HCT116 (cell line): ENCODE data around the gene SH3TC2. TPM values are rescaled to one million over a fixed set of nuclear protein-coding genes. Genes with fewer than 3 reads are reported as not detected.

Source experiments
- ATAC-seq: fragments of 200-7000 bp; cut with Tn5 transposase; 2 replicates; pipeline ENCODE4 v1.9.1; 2020; ENCODE audit warnings: mild to moderate bottlenecking, moderate library complexity
- BruUV-seq: library from RNA; stranded (reverse); fragments of 400-500 nt; replicated peaks from 2 replicates; lab custom pipeline; 2021; lab: Mats Ljungman, UMichigan
- CTCF ChIA-PET: fragments of 300-600 bp; sonication (Branson Sonifier 250); formaldehyde crosslinking; loops from one replicate; lab custom pipeline; 2021; ENCODE audit warnings: antibody characterized with exemption; lab: Charles Lee
- POLR2A ChIA-PET: fragments of 300-600, 350-600 bp; sonication (Branson Sonifier 250); formaldehyde crosslinking; loops from one replicate; lab custom pipeline; 2021; ENCODE audit warnings: antibody characterized with exemption; lab: Charles Lee
- RAD21 ChIA-PET, 2 experiments: fragments of 300-600 bp; sonication (Branson Sonifier 250); formaldehyde crosslinking; loops; one replicate each; lab custom pipeline; 2023; ENCODE audit warnings: low total read pairs in 2 of 2; ENCODE audit not compliant: uncharacterized antibody in 2 of 2, unreplicated experiment in 2 of 2, low non-redundant PET in 1 of 2; lab: Charles Lee
- DNase-seq: peaks from one replicate; pipeline ENCODE4 v3.0.0-alpha.2; 2010; ENCODE audit warnings: low read depth, low spot score
- H2AFZ ChIP-seq: fragments of 200-600 bp; shearing (Covaris generic), sonication (generic); 2 replicates; pipeline ENCODE4 v1.6.1; 2017; ENCODE audit warnings: low read depth, mixed run types, mixed read lengths, antibody characterized with exemption, low read length; ENCODE audit not compliant: poor library complexity, severe bottlenecking
- H3K27ac ChIP-seq: 2 replicates; pipeline ENCODE4 v1.5.1; 2012; ENCODE audit warnings: low read depth, low read length
- H3K27me3 ChIP-seq: fragments of 200-600 bp; sonication (generic); 2 replicates; pipeline ENCODE4 v1.6.1; 2016; ENCODE audit warnings: mixed run types, low read length, mixed read lengths; ENCODE audit not compliant: insufficient read depth
- H3K36me3 ChIP-seq, 2 experiments: fragments of 200-500 bp in 1 of 2; fragments of 200-600 bp in 1 of 2; sonication (Bioruptor generic) in 1 of 2; sonication (generic) in 1 of 2; 2 replicates each; pipeline versions ENCODE4 v1.5.1 to v1.6.1; 2014 to 2016; ENCODE audit warnings: low read length in 2 of 2, inconsistent platforms in 1 of 2, mixed read lengths in 1 of 2, mixed run types in 1 of 2; ENCODE audit not compliant: insufficient read depth in 2 of 2, control insufficient read depth in 1 of 2
- H3K4me1 ChIP-seq, 2 experiments: fragments of 200-600 bp in 1 of 2; sonication (generic) in 1 of 2; 2 replicates each; pipeline versions ENCODE4 v1.5.1 to v1.6.1; 2012 to 2017; ENCODE audit warnings: low read length in 2 of 2, inconsistent platforms in 1 of 2, mild to moderate bottlenecking in 1 of 2, mixed read lengths in 1 of 2, mixed run types in 1 of 2, moderate library complexity in 1 of 2; ENCODE audit not compliant: insufficient read depth in 2 of 2, control insufficient read depth in 1 of 2
- H3K4me2 ChIP-seq: fragments of 200-600 bp; sonication (generic); 2 replicates; pipeline ENCODE4 v1.6.1; 2017; ENCODE audit warnings: mixed run types, low read length, mixed read lengths
- H3K4me3 ChIP-seq, 2 experiments: fragments of 200-600 bp in 1 of 2; sonication (generic) in 1 of 2; replicated peaks in 1 of 2; 2 replicates each; pipeline ENCODE4 v1.5.1; 2011 to 2016; ENCODE audit warnings: low read length in 2 of 2, control low read depth in 1 of 2, low read depth in 1 of 2, mild to moderate bottlenecking in 1 of 2, mixed read lengths in 1 of 2, mixed run types in 1 of 2
- H3K79me2 ChIP-seq: fragments of 200-600 bp; sonication (generic); 2 replicates; pipeline ENCODE4 v1.6.1; 2017; ENCODE audit warnings: mild to moderate bottlenecking, mixed run types, low read length, moderate library complexity, mixed read lengths; ENCODE audit not compliant: insufficient read depth
- H3K9ac ChIP-seq: fragments of 200-600 bp; sonication (generic); 2 replicates; pipeline ENCODE4 v1.6.1; 2016; ENCODE audit warnings: low read length, mixed read lengths
- H3K9me2 ChIP-seq: fragments of 200-600 bp; sonication (generic), shearing (Covaris generic); 2 replicates; pipeline ENCODE4 v1.6.1; 2017; ENCODE audit warnings: mixed run types, mild to moderate bottlenecking, moderate library complexity; ENCODE audit not compliant: insufficient read depth
- H3K9me3 ChIP-seq, 2 experiments: fragments of 200-500 bp in 1 of 2; fragments of 200-600 bp in 1 of 2; sonication (Bioruptor generic) in 1 of 2; sonication (generic) in 1 of 2; 2 replicates each; pipeline ENCODE4 v1.6.1; 2014 to 2017; ENCODE audit warnings: low read length in 2 of 2, mixed read lengths in 2 of 2, inconsistent platforms in 1 of 2, low read depth in 1 of 2, mild to moderate bottlenecking in 1 of 2, mixed run types in 1 of 2, moderate library complexity in 1 of 2; ENCODE audit not compliant: control insufficient read depth in 1 of 2, insufficient read depth in 1 of 2
- H4K20me1 ChIP-seq: fragments of 200-600 bp; sonication (generic), shearing (Covaris generic); 2 replicates; pipeline ENCODE4 v1.6.1; 2017; ENCODE audit warnings: mixed run types, mild to moderate bottlenecking, moderate library complexity; ENCODE audit not compliant: insufficient read depth
- ATF3 ChIP-seq: IDR thresholded peaks from 2 replicates; pipeline ENCODE4 v1.6.1; 2012
- CBX3 ChIP-seq: IDR thresholded peaks from 2 replicates; pipeline ENCODE4 v1.6.1; 2012; ENCODE audit warnings: low read depth
- CEBPB ChIP-seq: IDR thresholded peaks from 2 replicates; pipeline ENCODE4 v1.6.1; 2012; ENCODE audit warnings: low read depth
- CTCF ChIP-seq, 3 experiments: fragments of 200-600 bp in 1 of 3; sonication (generic) in 1 of 3; IDR thresholded peaks in 2 of 3; conservative IDR thresholded peaks in 1 of 3; 2 replicates each; pipeline ENCODE4 v1.5.1; 2012 to 2017; ENCODE audit warnings: low read depth in 2 of 3, low read length in 2 of 3, antibody characterized with exemption in 1 of 3, borderline replicate concordance in 1 of 3, control low read depth in 1 of 3, mild to moderate bottlenecking in 1 of 3, mixed read lengths in 1 of 3, mixed run types in 1 of 3, moderate library complexity in 1 of 3; ENCODE audit not compliant: insufficient read depth in 1 of 3
- EGR1 ChIP-seq: IDR thresholded peaks from 2 replicates; pipeline ENCODE4 v1.6.1; 2012; ENCODE audit warnings: low read depth
- EZH2 ChIP-seq: fragments of 200-600 bp; sonication (generic); IDR thresholded peaks from 2 replicates; pipeline ENCODE4 v1.6.1; 2017; ENCODE audit warnings: antibody characterized with exemption, mixed run types
- EZH2phosphoT487 ChIP-seq: fragments of 200-600 bp; IDR thresholded peaks from 2 replicates; pipeline ENCODE4 v1.6.1; 2018; ENCODE audit warnings: antibody characterized with exemption, borderline replicate concordance
- FOSL1 ChIP-seq: IDR thresholded peaks from 2 replicates; pipeline ENCODE4 v1.6.1; 2012; ENCODE audit warnings: low read depth
- JUND ChIP-seq: IDR thresholded peaks from 2 replicates; pipeline ENCODE4 v1.6.1; 2012
- POLR2AphosphoS5 ChIP-seq: IDR thresholded peaks from 2 replicates; pipeline ENCODE4 v1.6.1; 2011; ENCODE audit warnings: mild to moderate bottlenecking, low read depth, low read length, moderate library complexity
- RAD21 ChIP-seq: IDR thresholded peaks from 2 replicates; pipeline ENCODE4 v1.6.1; 2012; ENCODE audit warnings: low read depth, mild to moderate bottlenecking
- SIN3A ChIP-seq: IDR thresholded peaks from 2 replicates; pipeline ENCODE4 v1.6.1; 2012; ENCODE audit warnings: low read depth
- SP1 ChIP-seq: IDR thresholded peaks from 2 replicates; pipeline ENCODE4 v1.6.1; 2012; ENCODE audit warnings: low read depth
- SRF ChIP-seq: IDR thresholded peaks from 2 replicates; pipeline ENCODE4 v1.6.1; 2012; ENCODE audit warnings: low read depth
- TCF7L2 ChIP-seq: IDR thresholded peaks from 2 replicates; pipeline ENCODE4 v1.7.0; 2011; ENCODE audit warnings: borderline replicate concordance, inconsistent platforms; ENCODE audit not compliant: insufficient read depth, insufficient read length; ENCODE audit errors: extremely low read depth
- YY1 ChIP-seq: IDR thresholded peaks from 2 replicates; pipeline ENCODE4 v1.6.1; 2011; ENCODE audit warnings: low read length, low read depth, moderate library complexity, mild to moderate bottlenecking; ENCODE audit not compliant: insufficient replicate concordance; ENCODE audit errors: extremely low read depth
- ZBTB33 ChIP-seq: IDR thresholded peaks from 2 replicates; pipeline ENCODE4 v1.6.1; 2011; ENCODE audit warnings: mild to moderate bottlenecking, low read length, moderate library complexity; ENCODE audit not compliant: insufficient replicate concordance; ENCODE audit errors: extremely low read depth
- ZFX ChIP-seq: fragments of 450-650 bp; IDR thresholded peaks from 2 replicates; pipeline ENCODE4 v1.6.1; 2017
- intact Hi-C: fragments of 100-400 bp; cut with micrococcal nuclease; formaldehyde crosslinking; loops from 2 replicates; pipeline ENCODE4 v1.10.0; 2022
- total RNA-seq: library from RNA; stranded (reverse); gene quantifications from one replicate; pipeline ENCODE4 v1.2.1, GENCODE V29; 2021; ENCODE audit not compliant: unreplicated experiment
- TF ChIP-seq, protein P1 (sequence below): IDR thresholded peaks from 2 replicates; pipeline ENCODE4 v1.6.1; 2012
- TF ChIP-seq, protein P2 (sequence below): IDR thresholded peaks from 2 replicates; pipeline ENCODE4 v1.6.1; 2012; ENCODE audit warnings: low read depth

SH3TC2 gene
- total RNA-seq, 1 experiment from 2014 or later, result 12.8 TPM

GRCh38 chr5:149036970-149037369 is 25.9 kb downstream of the SH3TC2 start:
- BruUV-seq, result no TSS peak
- Histone ChIP-seq H3K79me2 (no peaks in the 10 kb centered on the region), H3K9ac (no peak overlapping the region), H3K9me2 (no peaks in the 10 kb centered on the region), H3K9me3 (no peaks in the 10 kb centered on the region), H4K20me1 (no peaks in the 10 kb centered on the region), H3K27ac (no peak overlapping the region), H3K4me2 (no peak overlapping the region), H3K4me1 (peaks cover 0 to 14% of the 10 kb centered on the region in 2 experiments; a peak in 1 of 4 replicates), H2AFZ (no peak overlapping the region), H3K4me3 (no peak overlapping the region), H3K27me3 (no peaks in the 10 kb centered on the region)
- ChIA-PET RAD21 (interaction anchor here in 1 of 2 experiments (2.7 kb wide), 1 partner anchor 78 kb away, joined by 19 read pairs; no protein-coding TSS in a partner anchor), CTCF (interaction anchor here (0.8 to 5.9 kb wide), 7 partner anchors 46 to 304 kb away, joined by 3 to 128 read pairs (median 14); no protein-coding TSS in a partner anchor), POLR2A (no interaction called here)
- ATAC-seq, result no peak
- intact Hi-C loops, result loop anchor here (10.0 kb wide), 2 partner anchors 212 to 592 kb away; partner anchors contain the start of gene ADRB2
- no peak for DNase-seq
- no peak for TF ChIP-seq YY1
- TF ChIP-seq ZFX, result no peak
- TF ChIP-seq, protein P1, sequence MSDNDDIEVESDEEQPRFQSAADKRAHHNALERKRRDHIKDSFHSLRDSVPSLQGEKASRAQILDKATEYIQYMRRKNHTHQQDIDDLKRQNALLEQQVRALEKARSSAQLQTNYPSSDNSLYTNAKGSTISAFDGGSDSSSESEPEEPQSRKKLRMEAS, result no peak
- TF ChIP-seq EZH2phosphoT487, result no peak
- TF ChIP-seq ZBTB33, result no peak
- no peak for TF ChIP-seq CTCF (IDR thresholded peaks at IDR 0.05 in 2 of 3, conservative IDR thresholded peaks at IDR 0.05 in 1 of 3; ENCODE audit: borderline replicate concordance in 1 of 3, insufficient read depth in 1 of 3, low read depth in 2 of 3, low read length in 2 of 3)
- TF ChIP-seq POLR2AphosphoS5, result no peak
- no peak for TF ChIP-seq ATF3
- TF ChIP-seq SIN3A, result no peak
- TF ChIP-seq CBX3, result no peak
- no peak for TF ChIP-seq EGR1
- TF ChIP-seq, protein P2, sequence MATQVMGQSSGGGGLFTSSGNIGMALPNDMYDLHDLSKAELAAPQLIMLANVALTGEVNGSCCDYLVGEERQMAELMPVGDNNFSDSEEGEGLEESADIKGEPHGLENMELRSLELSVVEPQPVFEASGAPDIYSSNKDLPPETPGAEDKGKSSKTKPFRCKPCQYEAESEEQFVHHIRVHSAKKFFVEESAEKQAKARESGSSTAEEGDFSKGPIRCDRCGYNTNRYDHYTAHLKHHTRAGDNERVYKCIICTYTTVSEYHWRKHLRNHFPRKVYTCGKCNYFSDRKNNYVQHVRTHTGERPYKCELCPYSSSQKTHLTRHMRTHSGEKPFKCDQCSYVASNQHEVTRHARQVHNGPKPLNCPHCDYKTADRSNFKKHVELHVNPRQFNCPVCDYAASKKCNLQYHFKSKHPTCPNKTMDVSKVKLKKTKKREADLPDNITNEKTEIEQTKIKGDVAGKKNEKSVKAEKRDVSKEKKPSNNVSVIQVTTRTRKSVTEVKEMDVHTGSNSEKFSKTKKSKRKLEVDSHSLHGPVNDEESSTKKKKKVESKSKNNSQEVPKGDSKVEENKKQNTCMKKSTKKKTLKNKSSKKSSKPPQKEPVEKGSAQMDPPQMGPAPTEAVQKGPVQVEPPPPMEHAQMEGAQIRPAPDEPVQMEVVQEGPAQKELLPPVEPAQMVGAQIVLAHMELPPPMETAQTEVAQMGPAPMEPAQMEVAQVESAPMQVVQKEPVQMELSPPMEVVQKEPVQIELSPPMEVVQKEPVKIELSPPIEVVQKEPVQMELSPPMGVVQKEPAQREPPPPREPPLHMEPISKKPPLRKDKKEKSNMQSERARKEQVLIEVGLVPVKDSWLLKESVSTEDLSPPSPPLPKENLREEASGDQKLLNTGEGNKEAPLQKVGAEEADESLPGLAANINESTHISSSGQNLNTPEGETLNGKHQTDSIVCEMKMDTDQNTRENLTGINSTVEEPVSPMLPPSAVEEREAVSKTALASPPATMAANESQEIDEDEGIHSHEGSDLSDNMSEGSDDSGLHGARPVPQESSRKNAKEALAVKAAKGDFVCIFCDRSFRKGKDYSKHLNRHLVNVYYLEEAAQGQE, result no peak
- no peak for TF ChIP-seq SRF
- no peak for TF ChIP-seq RAD21
- TF ChIP-seq CEBPB, result no peak
- TF ChIP-seq JUND, result no peak
- TF ChIP-seq SP1, result no peak
- TF ChIP-seq FOSL1, result no peak
- TF ChIP-seq TCF7L2, result no peak
- no peak for TF ChIP-seq EZH2
- TF ChIP-seq, all 23 proteins: peak for 0
- no peaks in the 10 kb centered on the region for H3K36me3 ChIP-seq
